ENCODE results near the gene TBCD.

The TBCD gene

GRCh38 chr17:82813299-82814051 is 61.6 kb downstream of the TBCD start:
- TF ChIP-seq CTCF (IDR thresholded peaks at IDR 0.05) (no peak), ZFX (IDR thresholded peaks at IDR 0.05; ENCODE audit: borderline replicate concordance) (no peak)
- H3K27ac ChIP-seq, result no peak overlapping the region

- TF ChIP-seq CTCF (IDR thresholded peaks at IDR 0.05) (no peak), ZFX (IDR thresholded peaks at IDR 0.05; ENCODE audit: borderline replicate concordance) (no peak)
- H3K27ac ChIP-seq, result no peak overlapping the region
Observed at GRCh38 chr17:82814834-82815233, 63.0 kb downstream of the TBCD start.

- H3K27ac ChIP-seq, result no peak overlapping the region
- TF ChIP-seq CTCF (IDR thresholded peaks at IDR 0.05) (no peak), ZFX (IDR thresholded peaks at IDR 0.05; ENCODE audit: borderline replicate concordance) (no peak)
Observed at GRCh38 chr17:82815354-82815753, 63.5 kb downstream of the TBCD start.

- no peak overlapping the region for H3K27ac ChIP-seq
- TF ChIP-seq ZFX (IDR thresholded peaks at IDR 0.05; ENCODE audit: borderline replicate concordance) (no peak), CTCF (IDR thresholded peaks at IDR 0.05) (no peak)
Observed at GRCh38 chr17:82815790-82816305, 64.0 kb downstream of the TBCD start.

- H3K27ac ChIP-seq, result no peak overlapping the region
- TF ChIP-seq ZFX (IDR thresholded peaks at IDR 0.05; ENCODE audit: borderline replicate concordance), result no peak
- TF ChIP-seq CTCF (IDR thresholded peaks at IDR 0.05), result no peak
Observed at GRCh38 chr17:82816358-82816757, 64.5 kb downstream of the TBCD start.

GRCh38 chr17:82817947-82818346 is 66.1 kb downstream of the TBCD start:
- no peak overlapping the region for H3K27ac ChIP-seq
- TF ChIP-seq CTCF (IDR thresholded peaks at IDR 0.05) (no peak), ZFX (IDR thresholded peaks at IDR 0.05; ENCODE audit: borderline replicate concordance) (no peak)

Measured in 22Rv1 (cell line).